Measurements from ENCODE around the gene SPPL2B. TPM values are rescaled to one million over a fixed set of nuclear protein-coding genes. Genes with fewer than 3 reads are reported as not detected.

The SPPL2B gene
- total RNA-seq, 1 experiment from 2014 or later: 73.7 TPM

DNA sequence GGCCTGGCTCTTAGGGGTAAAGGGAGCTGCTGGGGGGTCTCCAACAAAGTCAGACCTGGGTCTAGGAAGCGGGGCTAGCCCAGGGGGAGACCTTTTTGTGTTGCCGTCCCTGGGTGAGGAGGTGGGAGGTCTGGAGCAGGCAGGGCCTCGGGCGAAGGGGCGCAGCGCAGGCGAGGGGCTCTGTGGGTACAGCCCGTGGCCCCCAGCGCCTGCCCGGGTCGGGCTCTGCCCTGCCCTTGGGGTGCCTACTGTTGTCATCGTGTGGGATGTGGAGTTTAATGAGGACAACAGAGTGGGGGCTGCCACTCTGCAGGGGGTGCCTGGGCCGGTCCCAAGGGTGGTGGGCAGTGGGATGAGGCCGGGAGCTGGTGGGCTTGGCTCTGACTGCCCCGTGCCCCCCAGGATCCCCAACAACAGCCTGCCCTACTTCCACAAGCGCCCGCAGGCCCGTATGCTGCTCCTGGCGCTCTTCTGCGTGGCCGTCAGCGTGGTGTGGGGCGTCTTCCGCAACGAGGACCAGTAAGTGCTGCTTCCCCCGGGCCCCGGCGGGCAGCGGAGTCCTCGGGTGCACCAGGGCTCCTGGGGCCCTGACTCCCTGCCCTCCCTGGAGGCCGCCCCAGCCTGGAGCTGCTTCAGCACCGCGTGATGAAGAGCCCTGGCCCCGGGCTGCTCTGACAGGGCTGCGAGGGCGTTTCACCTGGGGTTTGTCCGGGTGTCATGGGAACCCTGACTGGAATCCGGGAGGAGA is 12.2 kb downstream of the SPPL2B start:
- Histone ChIP-seq H3K4me1 (ENCODE audit: insufficient read depth, low read length) (no peaks in the 10 kb centered on the region), H2AK5ac (ENCODE audit: insufficient read length, low read length) (no peak overlapping the region), H3K9ac (ENCODE audit: extremely low read depth, insufficient read length, low read length) (no peak overlapping the region), H4K91ac (ENCODE audit: insufficient read length, low read depth, low read length) (no peak overlapping the region), H2BK5ac (ENCODE audit: insufficient read length, low read length) (no peak overlapping the region), H3K79me2 (ENCODE audit: insufficient read depth, low read length) (peaks cover 3% of the 10 kb centered on the region; the same call in 1 of the 2 replicates), H4K5ac (ENCODE audit: insufficient read length, low read depth, low read length) (no peak overlapping the region), H2BK120ac (ENCODE audit: low read depth, low read length, poor library complexity, severe bottlenecking) (no peak overlapping the region), H3K4me2 (ENCODE audit: insufficient read depth, insufficient read length, low read length) (no peak overlapping the region), H3K56ac (ENCODE audit: insufficient read length, low read depth, low read length) (no peak overlapping the region), H3K27ac (ENCODE audit: insufficient read length, low read depth, low read length) (no peak overlapping the region), H3K14ac (ENCODE audit: insufficient read depth, low read length) (no peak overlapping the region), H2BK20ac (ENCODE audit: low read depth, low read length, poor library complexity, severe bottlenecking) (no peak overlapping the region), H3K23me2 (ENCODE audit: insufficient read length, low read depth, low read length, poor library complexity, severe bottlenecking) (no peaks in the 10 kb centered on the region), H2BK12ac (ENCODE audit: insufficient read length, low read depth, low read length) (no peak overlapping the region), H3K18ac (ENCODE audit: insufficient read length, low read depth, low read length) (no peak overlapping the region), H3K4ac (ENCODE audit: low read depth, low read length) (no peak overlapping the region), H3K27me3 (ENCODE audit: insufficient read depth, low read length) (no peaks in the 10 kb centered on the region), H2BK15ac (ENCODE audit: low read depth, low read length) (no peak overlapping the region), H3K79me1 (ENCODE audit: insufficient read depth, low read depth, low read length, poor library complexity, severe bottlenecking) (peaks cover under 1% of the 10 kb centered on the region), H3K9me3 (ENCODE audit: control insufficient read depth, low read depth, low read length) (no peaks in the 10 kb centered on the region), H3T11ph (ENCODE audit: low read length) (no peak overlapping the region), H3K23ac (ENCODE audit: insufficient read length, low read depth, low read length) (no peak overlapping the region), H4K8ac (replicated peaks; ENCODE audit: insufficient read length, low read depth, low read length) (no peak overlapping the region), H2AFZ (ENCODE audit: low read length) (no peak overlapping the region), H4K20me1 (ENCODE audit: control insufficient read depth, insufficient read depth, insufficient read length) (no peaks in the 10 kb centered on the region)
- Mint-ChIP-seq H3K27me3 (ENCODE audit: low read depth) (no peaks in the 10 kb centered on the region), H3K9me3 (peaks cover 2 to 5% of the 10 kb centered on the region in 2 experiments; a peak in 4 of 5 replicates), H3K4me1 (peaks cover 0 to 13% of the 10 kb centered on the region in 2 experiments; a peak in 3 of 4 replicates), H3K27ac (no peak overlapping the region), H3K4me3 (no peak overlapping the region), H3K36me3 (ENCODE audit: insufficient read depth in 1 of 3, low read depth in 3 of 3) (peaks cover 4 to 19% (median 14%) of the 10 kb centered on the region in 3 experiments; a peak in 6 of 7 replicates)
- no CpG with 5 or more reads among the region's 38 CpGs for WGBS (ENCODE audit: extremely low coverage, insufficient read length, low lambda C conversion rate)
- TF ChIP-seq, protein P1, sequence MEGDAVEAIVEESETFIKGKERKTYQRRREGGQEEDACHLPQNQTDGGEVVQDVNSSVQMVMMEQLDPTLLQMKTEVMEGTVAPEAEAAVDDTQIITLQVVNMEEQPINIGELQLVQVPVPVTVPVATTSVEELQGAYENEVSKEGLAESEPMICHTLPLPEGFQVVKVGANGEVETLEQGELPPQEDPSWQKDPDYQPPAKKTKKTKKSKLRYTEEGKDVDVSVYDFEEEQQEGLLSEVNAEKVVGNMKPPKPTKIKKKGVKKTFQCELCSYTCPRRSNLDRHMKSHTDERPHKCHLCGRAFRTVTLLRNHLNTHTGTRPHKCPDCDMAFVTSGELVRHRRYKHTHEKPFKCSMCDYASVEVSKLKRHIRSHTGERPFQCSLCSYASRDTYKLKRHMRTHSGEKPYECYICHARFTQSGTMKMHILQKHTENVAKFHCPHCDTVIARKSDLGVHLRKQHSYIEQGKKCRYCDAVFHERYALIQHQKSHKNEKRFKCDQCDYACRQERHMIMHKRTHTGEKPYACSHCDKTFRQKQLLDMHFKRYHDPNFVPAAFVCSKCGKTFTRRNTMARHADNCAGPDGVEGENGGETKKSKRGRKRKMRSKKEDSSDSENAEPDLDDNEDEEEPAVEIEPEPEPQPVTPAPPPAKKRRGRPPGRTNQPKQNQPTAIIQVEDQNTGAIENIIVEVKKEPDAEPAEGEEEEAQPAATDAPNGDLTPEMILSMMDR (conservative IDR thresholded peaks at IDR 0.05): no peak
- no peak for DNase-seq

All from H9 (cell line).